ENCODE measurements around the gene IVNS1ABP.
"Not testable (repeated sequence)": the region's sequence is repeated elsewhere in the genome, so short reads cannot be mapped to it uniquely, and the experiment has no call there.

Gene IVNS1ABP

GRCh38 chr1:185260611-185261010, 56.4 kb downstream of the IVNS1ABP start:
- H3K27me3 ChIP-seq (ENCODE audit: control insufficient read depth, insufficient read depth, low read length) = no peaks in the 10 kb centered on the region

GRCh38 chr1:185258676-185259075, 58.4 kb downstream of the IVNS1ABP start:
- no peak overlapping the region for H3K9ac ChIP-seq (ENCODE audit: low read length)
- no peak overlapping the region for H3K4me3 ChIP-seq (ENCODE audit: low read length)
- H3K36me3 ChIP-seq (ENCODE audit: control insufficient read depth, insufficient read depth, low read length) = no peaks in the 10 kb centered on the region
- no peaks in the 10 kb centered on the region for H3K27me3 ChIP-seq (ENCODE audit: control insufficient read depth, insufficient read depth, low read length)
- no peaks in the 10 kb centered on the region for H3K9me3 ChIP-seq (ENCODE audit: control insufficient read depth, low read length)
- H3K4me1 ChIP-seq (ENCODE audit: control insufficient read depth, insufficient read depth, low read length) = no peaks in the 10 kb centered on the region

More at GRCh38 chr1:185260611-185261010, 56.4 kb downstream of the IVNS1ABP start:
- Histone ChIP-seq H3K36me3 (ENCODE audit: control insufficient read depth, insufficient read depth, low read length) (no peaks in the 10 kb centered on the region), H3K4me1 (ENCODE audit: control insufficient read depth, insufficient read depth, low read length) (no peaks in the 10 kb centered on the region), H3K9me3 (ENCODE audit: control insufficient read depth, low read length) (no peaks in the 10 kb centered on the region), H3K4me3 (ENCODE audit: low read length) (no peak overlapping the region), H3K9ac (ENCODE audit: low read length) (no peak overlapping the region)

- no peaks in the 10 kb centered on the region for H3K4me1 ChIP-seq (ENCODE audit: control insufficient read depth, insufficient read depth, low read length)
- no peaks in the 10 kb centered on the region for H3K27me3 ChIP-seq (ENCODE audit: control insufficient read depth, insufficient read depth, low read length)
- no peaks in the 10 kb centered on the region for H3K9me3 ChIP-seq (ENCODE audit: control insufficient read depth, low read length)
- no peak overlapping the region for H3K9ac ChIP-seq (ENCODE audit: low read length)
- no peaks in the 10 kb centered on the region for H3K36me3 ChIP-seq (ENCODE audit: control insufficient read depth, insufficient read depth, low read length)
- H3K4me3 ChIP-seq (ENCODE audit: low read length) = no peak overlapping the region
Measured at GRCh38 chr1:185257950-185258208, 59.2 kb downstream of the IVNS1ABP start.

- H3K9me3 ChIP-seq (ENCODE audit: control insufficient read depth, low read length); H3K36me3 ChIP-seq (ENCODE audit: control insufficient read depth, insufficient read depth, low read length); H3K27me3 ChIP-seq (ENCODE audit: control insufficient read depth, insufficient read depth, low read length); H3K9ac ChIP-seq (ENCODE audit: low read length); H3K4me3 ChIP-seq (ENCODE audit: low read length); H3K4me1 ChIP-seq (ENCODE audit: control insufficient read depth, insufficient read depth, low read length): not testable (repeated sequence)
Measured at GRCh38 chr1:185257116-185257949, 59.7 kb downstream of the IVNS1ABP start.

DNA sequence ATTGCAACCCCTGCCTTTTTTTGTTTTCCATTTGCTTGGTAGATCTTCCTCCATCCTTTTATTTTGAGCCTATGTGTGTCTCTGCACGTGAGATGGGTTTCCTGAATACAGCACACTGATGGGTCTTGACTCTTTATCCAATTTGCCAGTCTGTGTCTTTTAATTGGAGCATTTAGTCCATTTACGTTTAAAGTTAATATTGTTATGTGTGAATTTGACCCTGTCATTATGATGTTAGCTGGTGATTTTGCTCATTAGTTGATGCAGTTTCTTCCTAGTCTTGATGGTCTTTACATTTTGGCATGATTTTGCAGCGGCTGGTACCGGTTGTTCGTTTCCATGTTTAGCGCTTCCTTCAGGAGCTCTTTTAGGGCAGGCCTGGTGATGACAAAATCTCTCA, 61.4 kb downstream of the IVNS1ABP start:
- not testable (repeated sequence) for H3K27me3 ChIP-seq (ENCODE audit: control insufficient read depth, insufficient read depth, low read length); H3K4me3 ChIP-seq (ENCODE audit: low read length); H3K9me3 ChIP-seq (ENCODE audit: control insufficient read depth, low read length); H3K9ac ChIP-seq (ENCODE audit: low read length); H3K36me3 ChIP-seq (ENCODE audit: control insufficient read depth, insufficient read depth, low read length); H3K4me1 ChIP-seq (ENCODE audit: control insufficient read depth, insufficient read depth, low read length)

DNA sequence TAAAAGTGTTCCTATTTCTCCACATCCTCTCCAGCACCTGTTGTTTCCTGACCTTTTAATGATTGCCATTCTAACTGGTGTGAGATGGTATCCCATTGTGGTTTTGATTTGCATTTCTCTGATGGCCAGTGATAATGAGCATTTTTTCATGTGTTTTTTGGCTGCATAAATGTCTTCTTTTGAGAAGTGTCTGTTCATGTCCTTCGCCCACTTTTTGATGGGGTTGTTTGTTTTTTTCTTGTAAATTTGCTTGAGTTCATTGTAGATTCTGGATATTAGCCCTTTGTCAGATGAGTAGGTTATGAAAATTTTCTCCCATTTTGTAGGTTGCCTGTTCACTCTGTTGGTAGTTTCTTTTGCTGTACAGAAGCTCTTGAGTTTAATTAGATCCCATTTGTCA, 64.6 kb downstream of the IVNS1ABP start:
- H3K36me3 ChIP-seq (ENCODE audit: control insufficient read depth, insufficient read depth, low read length); H3K9ac ChIP-seq (ENCODE audit: low read length); H3K4me3 ChIP-seq (ENCODE audit: low read length); H3K9me3 ChIP-seq (ENCODE audit: control insufficient read depth, low read length); H3K4me1 ChIP-seq (ENCODE audit: control insufficient read depth, insufficient read depth, low read length); H3K27me3 ChIP-seq (ENCODE audit: control insufficient read depth, insufficient read depth, low read length): not testable (repeated sequence)

GRCh38 chr1:185251928-185252327, 65.1 kb downstream of the IVNS1ABP start:
- H3K4me3 ChIP-seq (ENCODE audit: low read length); H3K9me3 ChIP-seq (ENCODE audit: control insufficient read depth, low read length); H3K36me3 ChIP-seq (ENCODE audit: control insufficient read depth, insufficient read depth, low read length); H3K27me3 ChIP-seq (ENCODE audit: control insufficient read depth, insufficient read depth, low read length); H3K4me1 ChIP-seq (ENCODE audit: control insufficient read depth, insufficient read depth, low read length); H3K9ac ChIP-seq (ENCODE audit: low read length): not testable (repeated sequence)

- H3K36me3 ChIP-seq (ENCODE audit: control insufficient read depth, insufficient read depth, low read length) = no peaks in the 10 kb centered on the region
- no peak overlapping the region for H3K4me3 ChIP-seq (ENCODE audit: low read length)
- no peaks in the 10 kb centered on the region for H3K27me3 ChIP-seq (ENCODE audit: control insufficient read depth, insufficient read depth, low read length)
- H3K4me1 ChIP-seq (ENCODE audit: control insufficient read depth, insufficient read depth, low read length) = no peaks in the 10 kb centered on the region
- no peak overlapping the region for H3K9ac ChIP-seq (ENCODE audit: low read length)
- H3K9me3 ChIP-seq (ENCODE audit: control insufficient read depth, low read length) = no peaks in the 10 kb centered on the region
Measured at GRCh38 chr1:185250063-185250462, 67.0 kb downstream of the IVNS1ABP start.

DNA sequence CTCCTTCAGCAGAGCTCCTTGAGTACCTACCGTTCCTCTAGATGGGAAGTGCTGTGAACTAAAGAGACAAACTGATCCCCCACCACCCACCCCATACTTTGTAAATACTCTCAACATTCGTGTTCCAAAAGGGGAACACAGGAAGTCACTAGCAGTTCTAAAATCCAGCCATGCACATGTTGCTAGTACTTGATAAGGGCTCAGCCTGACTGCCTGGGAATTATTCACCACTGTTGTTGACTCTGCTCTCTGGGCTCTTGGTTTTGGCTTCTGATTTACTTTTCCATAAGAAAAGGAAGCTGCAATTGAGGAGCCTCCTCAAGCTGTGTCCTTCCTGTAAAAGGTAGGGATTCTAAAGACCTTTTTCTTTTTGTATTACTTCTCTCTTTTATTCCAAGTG, 67.5 kb downstream of the IVNS1ABP start:
- no peaks in the 10 kb centered on the region for H3K27me3 ChIP-seq (ENCODE audit: control insufficient read depth, insufficient read depth, low read length)

More for the DNA sequence above, 67.5 kb downstream of the IVNS1ABP start:
- Histone ChIP-seq H3K9me3 (ENCODE audit: control insufficient read depth, low read length) (no peaks in the 10 kb centered on the region), H3K9ac (ENCODE audit: low read length) (no peak overlapping the region), H3K4me1 (ENCODE audit: control insufficient read depth, insufficient read depth, low read length) (no peaks in the 10 kb centered on the region), H3K4me3 (ENCODE audit: low read length) (no peak overlapping the region), H3K36me3 (ENCODE audit: control insufficient read depth, insufficient read depth, low read length) (no peaks in the 10 kb centered on the region)
